T-cell (primary cell): ENCODE data around the gene ZNF79. TPM values are rescaled to one million over a fixed set of nuclear protein-coding genes. Genes with fewer than 3 reads are reported as not detected.

ENCODE experiments used
- ATAC-seq, 4 experiments: fragments of 200-7000 bp in 3 of 4; fragments of 150-1000 bp in 1 of 4; cut with Tn5 transposase; replicated peaks in 1 of 4; 1 replicate in 3 of 4; 2 replicates in 1 of 4; pipeline ENCODE4 v1.10.0; 2021; ENCODE audit warnings: moderate library complexity in 3 of 4, mild to moderate bottlenecking in 2 of 4, moderate number of reproducible peaks in 1 of 4
- CTCF ChIA-PET, 2 donors: fragments of 300-600 bp; sonication (Branson Sonifier 250); formaldehyde crosslinking; loops; one replicate each; lab custom pipeline; 2022; ENCODE audit warnings: antibody characterized with exemption in 2 of 2; lab: Charles Lee
- POLR2A ChIA-PET, 2 donors: fragments of 300-600 bp; sonication (Branson Sonifier 250); formaldehyde crosslinking; loops; one replicate each; lab custom pipeline; 2022; ENCODE audit warnings: antibody characterized with exemption in 2 of 2; lab: Charles Lee
- DNase-seq, 35 experiments: peaks; one replicate each; pipeline versions ENCODE4 v3.0.0 to v3.0.0-alpha.2; 2013 to 2023
- H3K27ac ChIP-seq: one replicate; pipeline ENCODE4 v1.5.1; 2013; ENCODE audit warnings: low read length
- H3K27me3 ChIP-seq, 2 experiments: replicated peaks in 1 of 2; 1 replicate in 1 of 2; 2 replicates in 1 of 2; pipeline versions ENCODE4 v1.6.1 to v1.7.0; 2013; ENCODE audit warnings: low read length in 1 of 2, mixed read lengths in 1 of 2; ENCODE audit not compliant: control insufficient read depth in 2 of 2, insufficient read depth in 2 of 2; ENCODE audit errors: extremely low read depth in 1 of 2
- H3K36me3 ChIP-seq, 2 donors: 1 replicate in 1 of 2; 2 replicates in 1 of 2; pipeline versions ENCODE4 v1.6.1 to v1.7.0; 2013; ENCODE audit warnings: low read length in 1 of 2; ENCODE audit not compliant: control insufficient read depth in 2 of 2, insufficient read depth in 1 of 2; ENCODE audit errors: extremely low read depth in 1 of 2
- H3K4me1 ChIP-seq, 2 experiments: 1 replicate in 1 of 2; 2 replicates in 1 of 2; pipeline versions ENCODE4 v1.6.1 to v1.7.0; 2013; ENCODE audit warnings: low read length in 2 of 2, mixed read lengths in 1 of 2; ENCODE audit not compliant: insufficient read depth in 2 of 2, control insufficient read depth in 1 of 2; ENCODE audit errors: extremely low read depth in 1 of 2
- H3K4me3 ChIP-seq, 2 donors: 1 replicate in 1 of 2; 2 replicates in 1 of 2; pipeline versions ENCODE4 v1.5.1 to v1.7.0; 2013; ENCODE audit warnings: mild to moderate bottlenecking in 2 of 2, low read length in 1 of 2, moderate library complexity in 1 of 2; ENCODE audit not compliant: control insufficient read depth in 1 of 2; ENCODE audit errors: extremely low read depth in 1 of 2
- H3K9me3 ChIP-seq: 2 replicates; pipeline ENCODE4 v1.7.0; 2013
- H3K27ac Mint-ChIP-seq, 2 donors: one replicate each; pipeline ENCODE4 v1.8.0; 2020 to 2021; ENCODE audit warnings: mild to moderate bottlenecking in 2 of 2, mixed read lengths in 2 of 2
- H3K27me3 Mint-ChIP-seq, 2 donors: one replicate each; pipeline ENCODE4 v1.8.0; 2021 to 2022; ENCODE audit warnings: mixed read lengths in 2 of 2
- H3K36me3 Mint-ChIP-seq: one replicate; pipeline ENCODE4 v1.8.0; 2021; ENCODE audit warnings: mixed read lengths
- H3K4me1 Mint-ChIP-seq, 3 donors: one replicate each; pipeline ENCODE4 v1.8.0; 2020 to 2022; ENCODE audit warnings: mixed read lengths in 3 of 3, mild to moderate bottlenecking in 1 of 3
- H3K4me3 Mint-ChIP-seq, 3 donors: one replicate each; pipeline ENCODE4 v1.8.0; 2020 to 2022; ENCODE audit warnings: mild to moderate bottlenecking in 3 of 3, mixed read lengths in 3 of 3, moderate library complexity in 3 of 3
- H3K9me3 Mint-ChIP-seq, 3 donors: one replicate each; pipeline ENCODE4 v1.8.0; 2020 to 2022; ENCODE audit warnings: mixed read lengths in 3 of 3
- WGBS: methylation state at CpG from one replicate; pipeline ENCODE4 v1.1.5; 2013; ENCODE audit warnings: missing lambda C conversion rate; ENCODE audit not compliant: insufficient coverage; 5-methylcytosine and 5-hydroxymethylcytosine counted together
- total RNA-seq, 35 experiments: library from RNA in 6 of 35; stranded (reverse) in 6 of 35; fragments of 120-200 nt in 1 of 35; gene quantifications; one replicate each; pipeline versions ENCODE4 v1.2.1 to v1.2.4 and lab custom pipeline; 2013 to 2026

Gene ZNF79
- total RNA-seq, 5 donors from 2014 or later (not counting 1 experiment from before 2014, with no cell fraction given) = 7.2 to 20.2 (median 17.3) TPM

DNA sequence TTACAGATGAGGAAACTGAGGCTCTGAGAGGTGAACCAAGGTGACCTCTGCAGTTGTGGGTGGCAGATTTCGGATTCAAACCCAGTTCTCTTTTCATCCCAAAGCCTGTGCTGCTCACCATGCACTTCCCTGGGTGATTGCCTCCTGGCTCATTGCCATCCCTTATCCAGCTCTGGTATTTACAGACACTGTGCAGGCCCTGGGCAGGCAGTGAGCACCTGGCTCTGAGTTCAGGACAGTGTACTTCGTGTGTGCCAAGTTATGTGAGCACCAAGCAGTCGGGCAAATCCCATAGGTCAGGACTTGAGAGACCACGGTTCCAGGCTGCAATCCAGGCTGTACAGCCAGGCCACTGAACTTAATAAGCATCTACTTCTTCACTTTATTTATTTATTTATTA, 28.5 kb downstream of the ZNF79 start:
- Histone ChIP-seq H3K27ac (no peak overlapping the region), H3K9me3 (no peaks in the 10 kb centered on the region), H3K4me3 (no peak overlapping the region), H3K36me3 (peaks cover 4 to 32% of the 10 kb centered on the region in 2 donors), H3K27me3 (no peaks in the 10 kb centered on the region), H3K4me1 (peaks cover 14 to 39% of the 10 kb centered on the region in 2 experiments)
- Mint-ChIP-seq H3K4me1 (peaks cover 38 to 50% (median 44%) of the 10 kb centered on the region in 3 donors), H3K36me3 (peaks cover 45% of the 10 kb centered on the region), H3K4me3 (peak overlapping the region; percentile 92 to 94 (median 93)), H3K27ac (peak overlapping the region in 1 of 2 donors; percentile 52), H3K9me3 (no peaks in the 10 kb centered on the region), H3K27me3 (no peaks in the 10 kb centered on the region)
- ChIA-PET CTCF (no interaction called here), POLR2A (no interaction called here)
- ATAC-seq (no peak), DNase-seq (no peak)
- 100% methylated on average over 3 of the region's 4 CpGs for WGBS

DNA sequence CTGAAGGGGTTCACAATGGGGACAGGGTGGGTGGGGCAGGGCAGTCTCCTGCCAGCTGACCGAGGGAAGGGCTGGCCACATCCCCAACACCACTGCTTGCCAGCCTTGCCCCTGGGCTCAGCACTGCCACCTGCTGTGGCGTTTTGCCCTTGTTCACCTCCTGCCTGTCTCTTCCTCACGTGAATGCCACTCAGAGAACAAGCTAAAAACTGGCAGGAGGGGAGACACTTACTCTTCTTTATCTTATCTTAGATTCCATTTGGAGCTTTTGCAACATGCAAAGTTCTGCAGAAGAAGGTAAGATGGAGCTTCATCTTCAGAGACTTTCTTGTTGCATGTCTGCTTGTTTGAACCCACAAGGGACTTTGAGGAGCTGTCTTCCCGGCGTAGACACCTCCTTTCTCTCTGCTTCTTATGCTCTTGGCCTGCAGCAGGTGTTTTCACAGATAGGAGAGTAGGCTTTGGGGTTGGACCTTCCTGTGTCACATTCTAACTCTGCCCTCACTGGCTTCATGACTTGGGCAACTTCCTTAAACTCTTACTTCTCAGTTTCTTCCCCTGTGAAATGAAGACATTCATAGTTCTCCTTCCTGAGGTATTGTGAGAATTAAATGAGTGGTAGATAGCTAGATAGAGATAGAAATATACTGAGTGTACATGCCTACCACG, 31.3 kb downstream of the ZNF79 start:
- 70% methylated on average over 3 of the region's 6 CpGs for WGBS
- Mint-ChIP-seq H3K4me3 (no peak overlapping the region), H3K27me3 (no peaks in the 10 kb centered on the region), H3K4me1 (peaks cover 13 to 22% (median 22%) of the 10 kb centered on the region in 3 donors), H3K27ac (no peak overlapping the region), H3K36me3 (peaks cover 24% of the 10 kb centered on the region), H3K9me3 (no peaks in the 10 kb centered on the region)
- H3K27ac ChIP-seq = no peak overlapping the region
- H3K4me1 ChIP-seq = peaks cover 0 to 17% of the 10 kb centered on the region in 2 experiments
- ChIA-PET POLR2A (interaction anchor here (0.6 kb wide), 2 partner anchors 170 to 1595 kb away, joined by 3 read pairs; no protein-coding TSS in a partner anchor), CTCF (interaction anchor here in 1 of 2 donors (0.7 to 1.2 kb wide), 2 partner anchors 59 to 514 kb away, joined by 3 to 5 read pairs; partner anchors contain the start of gene SLC2A8)
- peaks cover 0 to 24% of the 10 kb centered on the region in 2 donors for H3K36me3 ChIP-seq
- H3K9me3 ChIP-seq = no peaks in the 10 kb centered on the region
- DNase-seq (peak in 7 of 35 experiments; percentile 17 to 37 (median 22)), ATAC-seq (no peak)
- no peaks in the 10 kb centered on the region for H3K27me3 ChIP-seq
- no peak overlapping the region for H3K4me3 ChIP-seq

DNA sequence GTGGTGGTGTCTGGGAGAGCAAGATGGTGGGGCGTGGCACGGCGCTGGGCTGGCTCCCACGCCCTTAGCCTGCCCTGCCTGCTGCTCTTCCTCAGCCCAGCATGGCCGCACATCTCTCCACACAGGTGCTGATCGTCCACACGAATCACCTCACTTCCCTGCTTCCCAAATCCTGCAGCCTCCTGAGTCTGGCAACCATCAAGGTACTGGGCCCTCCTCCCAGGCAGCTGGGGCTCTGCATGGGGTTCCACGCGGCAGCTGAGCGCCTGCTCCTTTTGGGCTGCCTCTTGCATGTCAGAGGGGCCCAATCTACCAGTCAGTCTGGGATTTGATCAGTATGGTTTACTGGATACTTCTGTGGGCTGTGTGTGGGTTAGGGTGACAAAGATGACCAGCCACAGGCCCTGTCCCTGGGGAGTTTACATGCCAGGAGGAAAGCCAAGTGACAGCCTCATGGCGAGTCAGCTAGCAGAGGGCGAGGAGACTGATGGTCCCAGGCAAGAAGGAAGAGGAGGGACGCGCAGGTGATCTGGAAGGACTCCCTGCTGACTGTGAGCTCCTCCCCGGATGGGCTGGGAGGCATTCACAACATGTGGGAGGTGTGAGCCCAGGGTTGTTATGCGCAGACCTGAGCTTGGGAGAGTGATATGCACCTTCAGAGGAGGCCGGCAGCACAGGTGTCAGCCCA, 33.2 kb downstream of the ZNF79 start:
- whole genome bisulfite sequencing = 89% methylated on average over 14 of the region's 17 CpGs
- Histone ChIP-seq H3K36me3 (peaks cover 9 to 38% of the 10 kb centered on the region in 2 donors), H3K4me1 (peaks cover 0 to 5% of the 10 kb centered on the region in 2 experiments), H3K27me3 (no peaks in the 10 kb centered on the region), H3K27ac (no peak overlapping the region), H3K9me3 (no peaks in the 10 kb centered on the region), H3K4me3 (no peak overlapping the region)
- Mint-ChIP-seq H3K36me3 (peaks cover 31% of the 10 kb centered on the region), H3K4me3 (no peak overlapping the region), H3K27ac (no peak overlapping the region), H3K4me1 (peaks cover 2 to 8% (median 8%) of the 10 kb centered on the region in 3 donors), H3K27me3 (no peaks in the 10 kb centered on the region), H3K9me3 (no peaks in the 10 kb centered on the region)
- CTCF ChIA-PET = no interaction called here
- DNase-seq (no peak), ATAC-seq (no peak)
- POLR2A ChIA-PET = no interaction called here

DNA sequence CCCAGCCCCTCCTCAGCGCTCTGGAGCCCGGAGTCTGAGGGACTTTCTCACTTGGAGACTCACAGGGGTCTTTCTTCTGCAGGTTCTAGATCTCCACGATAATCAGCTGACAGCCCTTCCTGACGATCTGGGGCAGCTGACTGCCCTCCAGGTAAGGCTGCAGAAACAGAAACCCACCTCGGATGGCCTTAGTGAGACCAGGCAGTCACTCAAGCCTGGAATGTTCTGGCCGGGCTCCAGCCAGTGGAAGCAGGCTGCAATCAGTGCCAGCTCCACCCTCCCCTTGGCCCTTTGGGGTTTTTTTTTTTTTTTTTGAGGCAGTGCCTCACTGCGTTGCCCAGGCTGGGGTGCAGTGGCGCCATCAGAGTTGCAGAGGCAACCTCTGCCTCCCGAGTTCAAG, 34.7 kb downstream of the ZNF79 start:
- Mint-ChIP-seq H3K27ac (no peak overlapping the region), H3K27me3 (no peaks in the 10 kb centered on the region), H3K9me3 (no peaks in the 10 kb centered on the region), H3K4me1 (peaks cover 0 to 7% (median 5%) of the 10 kb centered on the region in 3 donors), H3K36me3 (peaks cover 38% of the 10 kb centered on the region), H3K4me3 (no peak overlapping the region)
- H3K27me3 ChIP-seq = no peaks in the 10 kb centered on the region
- no peak overlapping the region for H3K27ac ChIP-seq
- CTCF ChIA-PET = no interaction called here
- no peaks in the 10 kb centered on the region for H3K4me1 ChIP-seq
- 98% methylated on average over 7 of the region's 9 CpGs for WGBS
- DNase-seq (no peak), ATAC-seq (no peak)
- H3K9me3 ChIP-seq = no peaks in the 10 kb centered on the region
- POLR2A ChIA-PET = no interaction called here
- H3K4me3 ChIP-seq = no peak overlapping the region
- peaks cover 13 to 51% of the 10 kb centered on the region in 2 donors for H3K36me3 ChIP-seq

DNA sequence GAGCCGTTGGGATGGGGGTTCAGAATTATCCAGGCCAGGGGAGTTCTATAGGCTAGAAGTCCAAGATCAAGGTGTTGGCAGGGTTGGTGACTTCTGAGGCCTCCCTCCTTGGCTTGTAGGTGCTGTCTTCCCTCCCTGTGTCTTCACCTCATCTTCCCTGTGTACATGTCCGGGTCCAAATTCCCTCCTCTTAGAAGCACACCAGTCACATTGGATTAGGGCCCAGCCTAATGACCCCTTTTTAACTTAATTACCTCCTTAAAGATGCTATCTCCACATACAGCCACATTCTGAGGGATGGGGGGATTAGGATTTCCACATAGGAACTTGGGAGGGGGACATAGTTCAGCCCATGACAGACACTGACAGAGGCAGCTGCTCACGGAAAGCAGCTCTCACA, 39.2 kb downstream of the ZNF79 start:
- H3K4me3 Mint-ChIP-seq = no peak overlapping the region
- H3K4me1 Mint-ChIP-seq = no peaks in the 10 kb centered on the region
- DNase-seq (no peak), ATAC-seq (no peak)
- POLR2A ChIA-PET = no interaction called here
- Histone ChIP-seq H3K27me3 (no peaks in the 10 kb centered on the region), H3K36me3 (peaks cover 17 to 52% of the 10 kb centered on the region in 2 donors), H3K9me3 (no peaks in the 10 kb centered on the region), H3K4me1 (no peaks in the 10 kb centered on the region), H3K4me3 (no peak overlapping the region), H3K27ac (no peak overlapping the region)
- H3K27ac Mint-ChIP-seq = no peak overlapping the region
- no peaks in the 10 kb centered on the region for H3K9me3 Mint-ChIP-seq
- CTCF ChIA-PET = no interaction called here
- 100% methylated on average over 2 of the region's 3 CpGs for WGBS
- H3K27me3 Mint-ChIP-seq = no peaks in the 10 kb centered on the region
- H3K36me3 Mint-ChIP-seq = peaks cover 39% of the 10 kb centered on the region

DNA sequence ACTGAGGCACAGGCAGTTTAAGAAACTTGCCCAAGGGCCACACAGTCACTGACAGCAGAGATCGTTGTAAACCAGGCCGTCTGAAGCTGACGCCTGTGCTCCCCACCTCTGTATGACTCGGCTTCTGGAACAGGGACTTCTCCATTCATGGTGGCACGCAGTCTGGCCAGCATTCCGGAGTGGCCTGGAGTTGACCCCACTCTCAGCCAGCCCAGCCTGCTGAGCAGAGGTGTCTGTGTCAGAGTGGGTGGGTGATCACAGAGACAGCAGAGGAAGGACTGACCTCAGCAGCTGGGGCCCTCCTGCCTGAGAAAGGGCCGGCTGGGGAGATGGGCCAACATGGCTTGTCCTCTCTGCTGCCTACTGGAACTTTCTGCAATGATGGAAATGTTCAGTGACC, 39.7 kb downstream of the ZNF79 start:
- Mint-ChIP-seq H3K27ac (no peak overlapping the region), H3K27me3 (no peaks in the 10 kb centered on the region), H3K4me1 (no peaks in the 10 kb centered on the region), H3K4me3 (no peak overlapping the region), H3K36me3 (peaks cover 38% of the 10 kb centered on the region), H3K9me3 (no peaks in the 10 kb centered on the region)
- ChIA-PET CTCF (no interaction called here), POLR2A (no interaction called here)
- H3K9me3 ChIP-seq = no peaks in the 10 kb centered on the region
- WGBS = 91% methylated on average over 6 of the region's 7 CpGs
- H3K4me1 ChIP-seq = no peaks in the 10 kb centered on the region
- no peak overlapping the region for H3K4me3 ChIP-seq
- H3K27ac ChIP-seq = no peak overlapping the region
- DNase-seq (no peak), ATAC-seq (no peak)
- H3K27me3 ChIP-seq = no peaks in the 10 kb centered on the region
- H3K36me3 ChIP-seq = peaks cover 17 to 48% of the 10 kb centered on the region in 2 donors
